ENCODE data around the gene SRSF10.
"Not testable (repeated sequence)": the region's sequence is repeated elsewhere in the genome, so short reads cannot be mapped to it uniquely, and the experiment has no call there.

The SRSF10 gene

DNA sequence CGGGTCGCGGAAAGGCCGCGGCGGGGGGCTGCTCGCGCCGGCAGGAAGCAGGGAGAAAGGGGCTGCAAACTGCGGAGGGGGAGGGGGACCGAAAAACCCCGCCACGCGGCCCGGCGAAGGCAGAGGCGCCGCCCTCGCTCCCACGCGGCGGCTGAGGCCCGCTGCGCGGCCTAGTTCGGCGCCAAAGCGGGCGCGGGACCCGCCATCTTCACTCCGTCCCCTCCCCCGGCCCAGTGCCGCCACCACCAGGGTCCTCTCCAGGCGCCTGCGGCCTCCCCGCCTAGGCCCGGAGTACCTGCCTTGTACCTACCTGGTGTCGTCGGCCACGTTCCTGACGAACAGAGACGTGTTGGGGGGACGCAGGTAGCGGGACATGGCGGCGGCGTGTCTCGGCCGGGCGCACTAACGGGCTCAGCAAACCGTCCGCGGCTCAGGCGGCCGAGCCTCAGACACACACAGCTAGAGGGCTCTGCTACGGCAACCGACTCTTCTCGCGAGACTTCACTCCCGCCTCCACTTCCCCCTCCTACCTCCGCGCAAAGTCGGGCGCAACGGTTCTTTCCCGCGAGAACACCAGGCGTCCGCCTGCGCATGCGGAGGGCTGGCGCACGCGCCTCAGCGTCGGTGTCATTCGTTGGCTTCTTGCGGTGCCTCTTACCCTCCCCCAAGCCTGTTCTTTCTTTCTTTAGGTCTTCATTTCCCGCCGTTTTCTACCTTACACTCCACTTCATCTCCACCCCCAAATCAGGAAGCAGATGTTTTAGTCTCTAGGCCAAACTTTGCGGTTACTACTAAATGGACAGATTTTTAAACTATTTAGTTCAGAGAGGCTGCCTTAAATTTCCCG lies at the start of gene SRSF10:
TSS of gene SRSF10 (minus strand) at position 447 of the 847 bp plus-strand sequence. CDS start at position 375, 72 bp downstream.
- DNase-seq (ENCODE audit: low read depth in 2 of 2), result peak; percentile 94

DNA sequence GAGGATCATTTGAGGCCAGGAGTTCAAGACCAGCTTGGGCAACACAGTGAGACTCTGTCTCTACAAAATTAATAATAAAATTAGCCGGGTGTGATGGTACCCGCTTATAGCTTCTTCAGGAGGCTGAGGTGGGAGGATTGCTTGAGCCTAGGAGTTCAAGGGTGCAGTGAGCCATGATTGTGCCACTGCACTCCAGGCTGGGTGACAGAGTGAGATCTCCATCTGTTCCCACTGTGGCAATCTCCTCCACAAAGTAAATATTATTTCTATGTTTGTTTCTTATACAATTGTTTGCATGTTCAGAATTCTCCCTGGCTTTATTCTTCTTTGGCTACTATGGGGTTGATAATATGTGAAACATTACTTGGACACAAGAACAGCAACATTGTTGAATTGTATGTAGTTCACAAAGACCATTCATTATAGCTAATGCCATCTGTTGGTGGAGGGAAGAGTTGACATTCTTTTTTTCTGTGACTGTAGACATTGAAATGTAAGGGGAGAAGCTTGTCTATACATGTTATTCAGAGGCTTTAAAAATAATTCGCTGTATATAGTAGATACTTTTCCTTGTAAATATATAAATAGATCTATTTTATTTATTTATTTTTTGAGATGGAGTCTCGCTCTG lies 47.8 kb upstream of the SRSF10 start:
- DNase-seq (ENCODE audit: low read depth in 2 of 2), result no peak

DNA sequence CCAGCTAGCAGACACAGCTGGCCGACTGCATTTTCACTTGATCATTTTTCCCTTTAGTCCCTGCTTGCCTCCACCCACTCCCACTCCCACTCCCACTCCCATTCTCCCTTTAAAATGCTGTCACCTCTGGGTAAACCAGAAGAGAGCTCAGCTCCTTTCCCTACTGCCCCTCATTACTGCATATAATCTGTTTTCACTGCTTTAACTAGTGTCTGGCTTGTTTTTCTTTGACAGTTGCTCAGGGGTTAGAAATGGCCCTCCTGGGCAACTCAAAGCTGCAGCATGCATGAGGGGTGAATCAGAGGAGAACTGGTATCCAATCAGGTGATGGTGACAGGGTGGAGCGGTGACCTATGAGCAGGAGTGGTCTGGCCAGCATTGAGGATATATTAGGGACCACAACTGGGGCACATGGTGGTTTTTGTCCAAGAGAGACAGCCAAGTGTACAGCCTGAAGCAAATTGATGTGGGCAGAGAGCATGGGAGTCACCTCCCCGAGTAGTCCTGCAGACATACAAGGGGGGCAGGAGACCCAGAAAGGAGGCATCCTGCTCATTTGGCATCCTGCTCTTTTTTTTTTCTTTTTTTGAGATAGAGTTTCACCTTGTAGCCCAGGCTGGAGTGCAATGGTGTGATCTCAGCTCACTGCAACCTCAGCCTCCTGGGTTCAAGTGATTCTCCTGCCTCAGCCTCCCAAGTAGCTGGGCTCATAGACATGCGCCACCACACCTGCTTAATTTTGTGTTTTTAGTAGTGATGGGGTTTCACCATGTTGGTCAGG lies 42.6 kb upstream of the SRSF10 start:
- no peak for DNase-seq (ENCODE audit: low read depth in 2 of 2)

DNA sequence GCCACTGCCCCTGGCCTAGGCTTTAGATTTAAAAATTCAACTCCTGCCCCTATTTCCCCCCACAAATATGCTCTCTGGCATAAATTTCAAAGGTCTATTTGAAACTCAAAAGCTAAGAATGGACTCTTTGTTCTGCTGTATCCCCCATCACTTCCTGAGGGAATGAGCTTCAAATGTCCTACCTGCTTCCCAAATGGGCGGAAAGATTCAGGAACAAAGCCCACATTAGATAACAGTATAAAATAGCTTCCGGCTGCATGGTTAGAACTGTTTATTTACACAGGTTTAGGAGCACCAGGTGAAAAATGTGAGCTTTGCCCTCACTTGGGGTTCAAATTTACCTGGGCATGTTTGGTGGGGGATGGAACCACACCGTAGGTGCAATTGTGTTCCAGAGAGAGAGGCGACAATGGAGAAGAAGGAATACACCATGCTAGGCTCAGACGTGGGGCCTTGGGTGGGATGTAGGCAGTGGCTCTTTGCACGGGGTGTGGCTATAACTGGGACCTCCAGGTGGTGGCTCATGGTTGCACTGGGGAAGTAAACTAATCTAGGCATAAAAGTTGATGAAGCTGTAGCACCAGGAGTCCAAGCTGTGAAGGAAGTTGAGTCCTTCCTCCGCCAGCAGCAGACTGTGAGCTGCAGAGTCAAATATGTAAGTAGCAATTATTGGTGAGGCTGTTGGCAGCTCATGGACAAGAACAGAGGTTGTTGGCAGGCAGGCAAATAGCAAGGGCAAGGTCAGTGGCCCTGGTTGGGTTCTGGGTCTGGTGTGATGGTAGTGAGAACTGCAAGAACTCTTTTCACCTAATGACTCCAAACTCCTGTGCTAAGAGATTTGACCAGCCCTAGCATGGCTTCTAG lies 41.5 kb upstream of the SRSF10 start:
- no peak for DNase-seq (ENCODE audit: low read depth in 2 of 2)

DNA sequence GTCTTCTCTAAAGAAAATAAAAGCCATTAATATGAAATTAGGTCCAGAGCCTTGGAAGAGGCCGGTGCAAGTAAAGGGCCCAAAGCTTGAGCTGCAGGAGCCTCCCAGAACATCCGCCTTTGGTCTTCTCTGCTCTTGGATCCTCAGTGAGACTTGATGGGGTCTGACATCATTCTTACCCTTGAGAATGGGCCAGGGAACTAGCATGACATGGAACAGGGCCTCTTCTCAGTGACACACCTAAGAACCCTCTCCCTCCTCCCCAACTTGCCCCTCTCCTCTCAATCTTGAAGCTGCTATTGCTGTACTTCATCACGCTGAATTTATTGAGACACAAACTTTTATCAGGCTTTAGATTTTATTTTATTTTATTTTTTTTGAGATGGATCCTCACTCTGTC lies 40.3 kb upstream of the SRSF10 start:
- DNase-seq (ENCODE audit: low read depth in 2 of 2), result no peak

DNA sequence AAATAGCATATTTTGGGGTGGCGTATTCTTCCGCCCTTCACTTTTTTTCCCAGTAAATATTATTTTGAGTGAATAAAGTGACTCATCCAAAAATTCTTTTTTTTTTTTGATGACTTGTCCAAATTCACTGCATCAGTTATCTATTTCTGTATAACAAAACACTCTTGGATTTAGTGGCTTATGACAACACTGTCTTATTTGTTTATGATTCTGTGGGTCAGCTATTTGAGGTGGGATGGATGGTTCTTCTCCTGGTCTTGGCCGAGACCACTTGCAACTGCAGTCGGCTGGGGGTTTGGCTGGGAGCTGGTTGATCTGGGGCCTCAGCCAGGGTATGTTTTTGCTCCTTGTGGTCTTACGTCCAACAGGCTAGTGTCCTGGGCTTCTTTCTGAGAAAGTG lies 39.9 kb upstream of the SRSF10 start:
- no peak for DNase-seq (ENCODE audit: low read depth in 2 of 2)

DNA sequence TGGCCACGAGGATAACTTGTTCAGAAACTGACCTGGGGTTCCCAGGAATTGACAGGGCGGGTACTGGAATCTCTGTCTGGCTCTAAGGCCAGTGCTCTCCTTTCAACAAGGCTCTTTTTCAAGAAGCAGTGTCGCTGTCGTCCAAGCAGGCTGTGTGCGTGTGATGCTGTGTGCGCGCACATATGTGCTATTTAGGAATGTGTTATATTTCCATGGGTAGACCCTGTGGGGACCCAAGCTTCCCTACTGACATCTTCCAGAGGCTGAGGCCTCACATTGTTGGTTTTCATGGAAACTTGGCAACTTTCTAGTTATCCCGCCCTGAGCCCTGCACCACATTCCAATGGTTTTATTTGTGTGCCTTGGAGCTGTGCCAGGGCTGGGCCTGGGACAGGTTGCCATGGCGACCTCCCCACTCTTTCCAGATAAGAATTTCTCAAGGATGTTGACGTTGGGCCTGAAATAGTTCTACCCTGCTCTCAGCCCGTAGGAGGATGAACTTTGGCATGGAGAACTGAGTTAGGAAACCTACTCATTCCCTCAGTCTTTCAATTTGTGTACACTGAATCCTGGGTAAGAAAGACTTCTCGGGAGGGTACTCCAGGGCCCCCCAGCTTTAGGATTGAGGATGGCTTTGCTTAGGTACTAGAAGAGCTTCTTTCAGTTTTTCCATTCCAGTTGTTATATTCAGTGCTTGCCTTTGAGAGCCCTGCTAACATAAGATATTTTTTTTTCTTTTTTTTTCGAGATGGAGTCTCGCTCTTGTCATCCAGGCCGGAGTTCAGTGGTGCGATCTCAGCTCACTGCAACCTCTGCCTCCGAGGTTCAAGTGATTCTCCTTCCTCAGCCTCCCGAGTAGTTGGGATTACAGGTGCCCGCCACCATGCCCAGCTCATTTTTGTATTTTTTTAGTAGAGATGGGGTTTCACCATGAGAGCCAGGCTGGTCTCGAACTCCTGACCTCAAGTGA lies 38.8 kb upstream of the SRSF10 start:
- DNase-seq (ENCODE audit: low read depth in 2 of 2), result no peak

DNA sequence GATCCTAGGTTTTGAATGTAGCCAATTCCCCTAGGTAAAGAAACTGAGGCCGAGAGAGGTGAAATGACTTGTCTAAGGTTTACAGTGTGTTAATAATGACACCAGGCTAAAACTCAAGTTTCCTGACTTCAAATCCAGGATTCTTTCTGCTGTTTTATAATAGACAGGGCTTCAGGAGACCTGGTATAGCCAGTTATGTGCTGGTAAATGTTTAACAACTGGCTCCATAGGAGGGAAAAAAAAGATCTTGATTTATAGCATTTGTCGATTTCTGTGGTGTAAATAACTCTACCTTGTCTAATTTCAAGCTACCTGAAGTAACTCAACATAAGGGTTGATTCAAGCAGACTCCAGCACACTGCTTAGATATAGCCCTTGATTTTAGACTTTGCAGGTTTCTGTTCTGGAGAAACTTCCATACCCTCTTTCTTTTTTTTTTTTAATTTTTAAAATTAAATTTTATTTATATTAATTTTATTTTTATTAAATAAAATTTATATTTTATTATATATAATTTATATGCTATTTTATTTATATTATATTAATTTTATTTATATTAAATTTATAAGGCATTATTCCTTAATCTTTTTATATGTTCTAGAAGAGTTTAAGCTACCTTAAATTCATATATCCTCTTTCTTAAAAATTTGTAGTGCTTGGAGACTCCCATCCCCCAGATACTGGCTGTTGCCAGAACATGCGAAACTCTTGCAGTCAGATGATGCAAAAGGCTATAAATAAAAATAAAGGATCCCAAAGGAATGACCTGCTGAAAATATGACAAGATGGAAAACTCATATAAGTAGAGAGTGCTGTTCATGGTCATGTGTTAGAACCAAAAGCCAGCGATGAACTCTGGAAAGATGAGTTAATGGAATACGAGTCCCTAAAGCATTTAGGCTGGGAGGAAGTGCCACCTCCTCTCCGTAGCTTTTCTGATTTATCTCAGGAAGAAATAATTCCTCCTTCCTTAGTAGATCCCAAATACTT lies 35.4 kb upstream of the SRSF10 start:
- DNase-seq (ENCODE audit: low read depth in 2 of 2), result no peak

DNA sequence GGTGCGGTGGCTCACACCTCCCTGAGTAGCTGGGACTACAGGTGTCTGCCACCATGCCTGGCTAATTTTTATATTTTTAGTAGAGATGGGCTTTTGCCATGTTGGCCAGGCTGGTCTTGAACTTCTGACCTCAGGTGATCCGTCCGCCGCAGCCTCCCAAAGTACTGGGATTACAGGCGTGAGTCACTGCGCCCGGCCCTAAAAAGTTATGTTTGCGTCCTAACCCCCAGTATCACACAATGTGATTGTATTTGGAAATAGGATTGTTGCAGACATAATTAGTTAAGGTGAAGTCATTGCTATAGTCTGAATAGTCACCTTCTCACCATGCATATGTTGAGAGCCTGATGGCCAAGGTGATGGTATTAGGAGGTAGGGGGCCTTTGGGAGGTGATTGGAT lies 32.8 kb upstream of the SRSF10 start:
- DNase-seq (ENCODE audit: low read depth in 2 of 2), result not testable (repeated sequence)

DNA sequence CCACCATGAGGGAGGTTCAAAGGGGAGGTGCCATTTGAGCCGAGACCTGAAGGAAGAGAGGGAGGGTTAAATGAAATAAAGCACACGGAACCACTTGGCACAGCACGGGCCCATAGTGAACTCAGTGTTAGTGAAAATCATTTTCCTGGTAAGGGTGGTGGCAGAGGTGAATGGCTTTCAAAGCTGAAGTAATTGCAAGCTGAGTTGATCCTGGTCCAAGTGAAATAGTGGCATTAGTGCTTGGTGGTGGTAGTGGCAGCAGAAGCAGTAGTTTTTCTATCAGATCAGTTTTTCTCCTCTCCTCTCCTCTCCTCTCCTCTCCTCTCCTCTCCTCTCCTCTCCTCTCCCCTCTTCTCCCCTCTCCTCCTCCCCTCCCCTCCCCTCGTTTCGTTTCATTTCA lies 30.5 kb upstream of the SRSF10 start:
- DNase-seq (ENCODE audit: low read depth in 2 of 2), result no peak

DNA sequence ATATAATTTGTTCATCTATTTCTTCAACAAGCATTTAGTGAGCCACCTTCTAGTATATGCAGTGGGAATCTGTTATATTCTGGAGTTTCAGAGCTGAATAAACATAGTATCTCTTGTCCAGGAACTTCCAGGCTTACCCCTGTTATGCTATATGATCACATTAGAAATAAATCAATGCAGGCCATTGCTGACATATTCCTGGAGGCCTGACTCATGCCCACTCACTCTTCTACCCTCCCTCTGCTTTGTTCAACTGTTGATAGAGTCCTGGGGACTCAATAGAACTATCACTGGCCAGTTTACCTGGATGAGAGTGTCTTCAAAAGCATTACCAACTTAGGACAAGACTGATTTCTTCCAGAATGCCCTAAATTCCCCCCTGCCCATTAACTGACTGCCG lies 29.3 kb upstream of the SRSF10 start:
- no peak for DNase-seq (ENCODE audit: low read depth in 2 of 2)

DNA sequence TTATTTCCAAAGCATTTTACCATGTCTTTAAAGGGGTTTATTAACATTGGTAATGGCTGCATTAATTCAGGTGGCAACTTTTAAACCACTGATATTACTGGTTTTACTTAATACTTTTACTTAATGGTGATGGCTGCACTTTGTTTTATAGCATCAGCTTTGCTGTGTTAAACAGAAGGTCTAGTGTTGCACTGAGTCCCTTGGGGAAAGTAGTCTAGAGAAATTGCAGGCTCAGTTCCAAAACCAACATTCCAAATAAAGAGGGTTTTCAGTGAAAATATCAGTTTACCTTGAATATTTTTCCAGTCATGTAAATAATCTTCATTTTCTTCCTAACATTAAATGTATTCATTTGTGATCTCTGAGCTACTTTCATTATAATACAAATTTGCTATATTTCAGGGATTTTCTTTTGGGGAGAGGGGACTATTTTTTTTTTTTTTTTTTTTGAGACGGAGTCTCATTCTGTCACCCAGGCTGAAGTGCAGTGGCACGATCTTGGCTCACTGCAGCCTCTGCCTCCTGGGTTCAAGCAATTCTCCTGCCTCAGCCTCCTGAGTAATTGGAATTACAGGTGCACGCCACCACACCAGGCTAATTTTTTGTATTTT lies 28.6 kb upstream of the SRSF10 start:
- not testable (repeated sequence) for DNase-seq (ENCODE audit: low read depth in 2 of 2)

DNA sequence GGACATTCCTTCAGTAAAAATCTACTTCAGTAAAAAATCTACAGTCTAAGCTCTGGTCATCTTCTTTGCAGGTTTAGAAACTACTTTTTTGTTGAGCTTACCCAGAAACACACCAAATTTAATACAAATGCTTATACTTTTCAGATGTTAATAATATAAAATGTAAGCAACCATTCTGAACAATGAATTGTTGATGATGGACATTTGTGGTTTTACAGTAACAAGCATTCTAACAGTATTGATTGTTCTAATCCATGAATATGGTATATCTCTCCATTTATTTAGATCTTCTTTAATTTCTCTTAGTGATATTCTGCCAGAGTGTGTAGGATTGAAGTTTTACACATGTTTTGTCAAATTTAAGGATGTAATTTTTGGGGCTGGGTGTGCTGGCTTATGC lies 27.0 kb upstream of the SRSF10 start:
- no peak for DNase-seq (ENCODE audit: low read depth in 2 of 2)

DNA sequence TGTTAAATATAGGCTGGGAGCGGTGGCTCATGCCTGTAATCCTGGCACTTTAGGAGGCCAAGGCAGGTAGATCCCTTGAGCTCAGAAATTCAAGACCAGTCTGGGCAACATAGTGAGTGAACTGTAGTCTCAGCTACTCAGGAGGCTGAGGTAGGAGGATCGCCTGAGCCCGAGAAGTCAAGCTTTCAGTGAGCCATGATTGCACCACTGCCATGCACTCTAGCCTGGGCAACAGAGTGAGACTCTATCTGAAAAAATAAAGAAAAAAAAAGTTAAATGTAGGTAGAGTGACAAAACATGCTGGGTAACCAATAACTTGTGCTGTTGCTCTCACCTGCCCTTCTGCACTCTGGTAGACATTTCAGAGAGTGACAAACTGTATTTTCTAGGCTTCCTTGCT lies 25.0 kb upstream of the SRSF10 start:
- no peak for DNase-seq (ENCODE audit: low read depth in 2 of 2)

DNA sequence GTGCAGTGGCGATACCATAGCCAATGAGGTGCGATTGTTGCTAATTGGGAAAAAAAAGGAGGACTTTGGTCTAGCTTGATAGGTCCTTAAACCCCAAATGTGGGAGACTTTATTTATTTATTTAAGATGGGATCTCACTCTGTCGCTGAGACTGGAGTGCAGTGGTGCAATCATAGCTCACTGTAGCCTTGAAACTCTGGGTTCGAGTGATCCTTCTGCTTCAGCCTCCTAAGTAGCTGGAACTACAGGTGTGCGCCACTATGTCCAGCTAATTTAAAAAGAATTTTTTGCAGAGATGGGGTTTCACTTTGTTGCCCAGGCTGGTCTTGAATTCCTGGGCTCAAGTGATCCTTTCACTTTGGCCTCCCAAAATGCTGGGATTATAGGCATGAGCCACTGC lies 24.0 kb upstream of the SRSF10 start:
- no peak for DNase-seq (ENCODE audit: low read depth in 2 of 2)

DNA sequence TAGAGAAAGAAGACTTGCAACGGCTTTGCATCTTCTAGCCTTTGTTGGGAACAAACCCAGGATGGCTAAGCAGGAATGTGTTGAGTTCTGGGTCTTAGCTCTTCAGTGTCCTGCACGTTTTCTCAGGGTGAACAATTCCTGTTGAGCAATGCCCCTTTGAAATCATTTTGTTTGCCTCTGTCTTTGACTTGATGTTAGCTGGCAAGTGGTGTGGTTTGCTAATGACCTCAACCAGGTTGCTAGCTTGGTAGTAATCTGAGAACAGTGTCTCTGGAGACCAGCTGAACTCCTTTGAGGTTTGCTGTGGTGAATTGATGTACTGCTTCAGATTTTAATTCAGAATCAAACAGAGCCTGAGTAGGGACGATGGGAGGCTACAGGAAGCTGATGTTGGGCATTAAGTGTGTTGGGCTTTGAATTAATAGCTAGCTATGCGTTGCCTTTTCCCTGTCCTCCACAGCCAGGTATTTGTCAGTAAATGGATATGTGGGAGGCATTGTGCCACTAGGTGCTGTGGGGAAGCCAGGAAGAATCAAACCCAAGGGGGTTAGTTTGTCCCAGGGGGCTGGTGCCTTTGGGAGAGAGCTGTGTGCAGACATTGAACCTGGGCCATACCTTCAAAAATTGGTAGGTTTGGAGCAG lies 23.3 kb upstream of the SRSF10 start:
- no peak for DNase-seq (ENCODE audit: low read depth in 2 of 2)

DNA sequence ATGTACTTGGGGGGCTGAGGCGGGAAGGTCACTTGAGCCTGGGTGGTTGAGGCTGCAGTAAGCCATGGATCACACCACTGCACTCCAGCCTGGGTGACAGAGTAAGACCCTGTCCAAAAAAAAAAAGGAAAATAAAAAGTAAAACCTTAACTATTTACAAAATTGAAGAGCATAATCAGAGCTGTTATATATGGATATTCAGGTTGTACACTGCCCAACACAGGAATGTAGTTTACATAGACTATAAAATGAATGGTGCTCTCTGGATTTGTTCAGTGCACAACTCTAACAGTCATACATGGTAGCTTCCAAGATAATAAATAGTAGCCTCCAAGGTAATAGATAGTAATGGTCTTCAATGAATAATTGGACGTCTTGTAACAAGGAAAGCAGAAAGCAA lies 22.6 kb upstream of the SRSF10 start:
- no peak for DNase-seq (ENCODE audit: low read depth in 2 of 2)

DNA sequence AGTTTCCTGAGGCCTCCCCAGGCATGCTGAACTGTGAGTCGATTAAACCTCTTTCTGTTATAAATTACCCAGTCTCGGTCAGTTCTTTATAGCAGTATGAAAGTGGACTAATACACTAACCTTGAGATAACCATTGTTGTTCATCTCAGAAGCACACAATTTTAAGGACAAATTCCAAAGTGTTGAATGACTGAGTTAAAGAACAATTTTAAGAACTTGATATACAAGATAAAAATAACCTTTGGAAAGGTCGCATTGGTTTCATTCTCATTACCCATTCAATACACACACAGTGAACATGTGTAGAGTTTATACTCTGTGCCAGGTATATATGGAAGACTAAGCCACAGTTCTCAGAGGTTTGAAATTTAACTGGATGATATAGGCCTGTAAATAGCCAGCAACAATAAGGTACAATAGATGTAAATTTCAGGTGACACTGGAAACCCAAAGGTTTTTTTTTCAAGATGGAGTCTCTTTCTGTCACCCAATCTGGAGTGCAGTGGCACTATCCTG lies 19.1 kb upstream of the SRSF10 start:
- DNase-seq (ENCODE audit: low read depth in 2 of 2), result no peak
